HG02938 (cell line): Measurements from ENCODE around the gene RCOR3.

ENCODE experiments used
- ATAC-seq: cut with Tn5 transposase; IDR thresholded peaks from one replicate; pipeline ENCODE4 v1.9.1; 2021; ENCODE audit warnings: mild to moderate bottlenecking, moderate library complexity; ENCODE audit not compliant: unreplicated experiment

The RCOR3 gene

DNA sequence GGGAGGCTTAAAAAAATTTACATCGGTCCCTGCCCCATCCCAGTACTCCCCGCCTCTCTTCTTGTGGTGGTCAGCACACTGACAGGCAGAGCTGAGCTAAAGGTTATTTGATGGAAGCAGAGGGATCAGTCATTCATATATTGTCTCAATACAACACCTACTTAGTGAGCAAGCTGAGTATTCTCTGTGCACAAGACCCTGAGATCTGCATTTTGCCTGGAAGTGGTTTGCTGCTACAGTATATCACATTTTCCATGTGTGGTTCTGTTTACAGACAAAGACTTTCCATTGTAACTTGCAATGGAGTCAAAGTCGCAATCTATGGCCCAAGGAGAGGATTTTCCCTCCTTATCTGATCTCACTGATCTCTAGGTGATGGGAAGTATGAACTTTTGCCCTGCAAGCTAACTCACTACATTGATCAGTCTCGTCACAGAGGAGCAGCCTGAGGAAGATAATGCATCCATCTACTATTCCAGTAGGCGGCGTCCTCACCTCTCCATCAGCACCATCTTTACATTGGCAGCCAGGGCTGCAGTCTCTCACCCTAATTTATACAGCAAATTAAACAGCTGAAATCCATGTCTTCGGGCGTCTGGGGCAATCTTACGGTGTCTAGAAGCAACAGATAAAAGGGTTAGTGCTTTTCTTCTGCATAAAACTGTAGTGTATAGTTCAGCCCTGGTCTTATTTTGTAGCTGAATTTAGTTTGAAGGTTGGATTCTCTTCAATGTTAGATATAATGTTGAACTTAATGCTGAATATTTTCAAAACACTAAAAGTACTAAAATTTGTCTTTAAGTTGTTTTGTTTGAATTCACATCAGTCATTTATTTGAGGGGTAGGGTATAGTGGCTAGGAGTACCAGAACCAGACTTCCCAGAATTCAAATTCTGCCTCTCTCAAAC, 64.2 kb downstream of the RCOR3 start:
- peak; percentile 50 for ATAC-seq

DNA sequence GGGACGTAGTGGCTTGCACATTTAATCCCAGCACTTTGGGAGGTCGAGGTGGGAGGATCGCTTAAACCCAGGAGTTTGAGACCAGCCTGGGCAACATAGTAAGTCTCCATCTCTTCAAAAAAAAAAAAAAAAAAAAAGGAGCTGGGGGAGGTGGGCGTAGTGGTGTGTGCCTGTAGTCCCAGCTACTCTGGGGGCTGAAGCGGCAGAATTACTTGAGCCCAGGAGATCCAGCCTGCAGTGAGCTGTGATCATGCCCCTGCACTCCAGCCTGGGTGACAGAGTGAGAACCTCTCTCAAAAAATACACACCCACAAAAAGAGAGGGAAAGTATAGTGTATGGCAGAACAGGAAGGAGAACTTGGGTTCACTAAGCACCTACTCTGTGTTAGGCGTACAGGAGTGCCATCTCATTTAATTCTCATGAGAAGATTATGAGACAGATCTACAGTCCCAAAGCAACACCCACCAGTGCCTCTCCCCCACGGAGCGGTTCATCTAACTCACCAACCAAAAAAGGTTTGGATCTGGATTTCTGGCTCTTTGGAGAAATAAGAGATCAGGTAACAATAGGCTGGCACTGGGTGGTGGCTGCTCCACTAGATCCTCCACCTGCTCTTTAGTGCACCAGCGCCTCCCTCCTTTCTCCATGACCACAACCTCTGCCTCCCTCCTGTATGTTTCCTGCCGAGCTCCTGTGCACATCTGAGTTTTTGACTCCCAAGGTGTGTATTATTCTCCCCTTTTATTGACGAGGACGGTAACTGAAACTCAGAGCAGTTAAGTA, 66.0 kb downstream of the RCOR3 start:
- no peak for ATAC-seq

DNA sequence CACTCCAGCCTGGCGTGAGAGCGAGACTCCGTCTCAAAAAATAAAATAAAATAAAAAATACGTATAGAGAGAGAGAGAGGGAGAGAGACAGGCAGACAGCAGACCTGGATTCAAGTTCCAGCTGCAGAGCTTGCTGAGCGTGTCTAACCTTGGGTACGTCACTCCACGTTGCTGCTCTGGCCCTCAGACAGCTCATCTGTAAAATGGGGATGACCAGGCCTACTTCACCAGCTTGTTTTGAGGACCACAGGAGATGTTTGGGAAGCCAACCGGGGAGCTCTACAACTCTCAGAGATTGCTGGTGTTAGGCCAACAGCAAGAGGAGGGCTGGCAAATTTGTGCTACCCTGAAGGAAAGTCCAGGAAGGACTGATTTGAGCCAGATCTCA, 67.0 kb downstream of the RCOR3 start:
- ATAC-seq = no peak

DNA sequence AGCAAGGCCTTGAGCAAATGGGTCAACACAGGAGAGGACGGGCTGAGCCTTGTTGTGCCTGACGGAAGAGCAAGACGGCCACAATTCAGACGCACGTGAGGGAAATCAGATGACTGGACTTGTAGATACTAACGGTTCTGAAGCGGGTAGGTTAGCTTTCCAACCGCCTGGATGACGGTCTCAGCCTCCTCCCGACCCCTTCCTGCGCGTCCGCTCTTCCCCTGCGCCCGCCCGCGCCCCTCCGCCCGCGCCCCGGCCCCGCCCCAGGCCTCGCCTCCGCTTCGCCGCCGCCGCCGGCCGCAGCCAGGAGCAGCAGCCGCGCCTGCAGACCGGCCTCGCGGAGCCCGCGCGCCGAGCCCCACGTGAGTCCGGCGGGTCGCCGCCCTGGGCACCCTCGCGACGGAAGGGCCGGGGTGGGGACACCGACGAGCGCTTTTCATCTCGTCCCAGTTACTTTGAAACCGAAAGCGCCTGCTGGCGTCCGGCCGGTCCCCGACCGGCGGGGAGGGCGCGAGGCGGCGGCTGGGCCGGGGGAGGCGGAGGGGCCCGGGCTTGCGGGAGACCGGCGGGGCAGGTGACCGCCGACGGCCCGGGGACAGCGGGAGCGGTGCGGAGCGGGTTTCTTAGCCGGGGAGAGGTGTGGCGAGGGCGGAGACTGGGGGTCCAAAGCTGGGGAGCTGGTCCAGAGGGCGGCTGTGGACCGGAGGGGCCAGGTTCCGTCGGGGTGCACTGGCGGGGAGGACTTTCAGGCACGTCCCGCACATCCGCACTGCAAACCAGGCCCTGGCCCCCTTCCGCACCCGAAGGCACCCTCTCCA, 67.6 kb downstream of the RCOR3 start, which contains the start of gene TRAF5:
Gene TRAF5, plus strand, starts transcription at position 306 of the 818 bp plus-strand sequence. CDS start 26,407 bp downstream, outside the sequence.
- no peak for ATAC-seq

DNA sequence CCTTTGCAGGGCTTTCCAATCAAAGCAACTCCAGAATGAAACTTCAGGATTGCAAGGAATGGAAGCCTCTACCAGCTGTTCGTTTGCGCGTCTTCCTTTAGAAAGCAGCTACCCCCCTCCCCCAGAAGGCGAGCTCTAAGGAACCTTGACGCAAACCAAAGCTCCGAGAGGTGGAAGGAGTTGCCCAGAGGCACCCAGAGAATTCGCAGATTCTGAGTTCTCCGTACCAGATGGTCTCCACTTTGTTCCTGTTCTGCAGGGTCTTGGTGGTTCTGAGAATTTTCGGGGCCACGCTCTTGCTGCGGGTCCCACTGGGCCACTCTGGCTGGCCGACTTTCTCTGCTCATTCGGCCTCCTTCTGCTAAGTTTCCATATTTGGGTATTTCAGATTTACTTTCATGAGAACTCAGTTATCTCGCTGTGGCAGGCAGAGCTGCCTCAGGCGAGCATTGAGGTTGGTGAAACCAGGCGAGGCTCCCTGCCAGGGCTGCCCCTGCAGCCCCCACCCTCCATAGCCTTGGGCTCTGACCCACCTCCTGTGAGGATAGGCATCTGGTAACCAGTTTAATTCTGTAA, 68.3 kb downstream of the RCOR3 start:
- no peak for ATAC-seq

DNA sequence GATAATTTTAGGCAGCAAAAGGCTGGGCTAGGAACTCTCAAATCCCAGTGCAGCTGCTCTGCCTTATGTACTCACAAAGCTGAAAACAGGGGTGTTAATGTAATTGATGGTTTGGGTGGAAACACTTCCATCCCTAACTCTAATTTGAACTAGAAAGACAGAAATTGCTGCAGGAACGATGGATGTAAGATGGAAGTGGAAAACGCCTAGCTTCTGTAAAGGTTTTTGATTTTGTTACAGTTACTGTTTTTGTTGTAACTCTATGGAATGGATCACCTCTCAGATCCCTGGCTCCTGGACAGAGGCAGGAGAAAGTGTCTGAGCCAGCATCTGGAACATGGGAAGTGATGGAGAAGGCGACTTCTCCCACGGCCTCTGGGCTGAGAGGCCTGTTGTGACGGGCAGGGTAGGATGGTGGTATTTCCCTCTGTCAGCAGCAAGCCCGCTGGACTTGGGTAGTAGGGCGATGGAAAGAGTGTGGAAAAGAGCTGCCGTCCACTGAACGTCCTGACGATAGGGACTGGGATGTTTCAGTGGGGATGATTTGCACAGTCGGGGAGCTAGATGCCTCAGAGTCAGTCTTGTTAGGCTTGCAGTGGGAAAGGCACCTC, 69.0 kb downstream of the RCOR3 start:
- ATAC-seq = no peak

DNA sequence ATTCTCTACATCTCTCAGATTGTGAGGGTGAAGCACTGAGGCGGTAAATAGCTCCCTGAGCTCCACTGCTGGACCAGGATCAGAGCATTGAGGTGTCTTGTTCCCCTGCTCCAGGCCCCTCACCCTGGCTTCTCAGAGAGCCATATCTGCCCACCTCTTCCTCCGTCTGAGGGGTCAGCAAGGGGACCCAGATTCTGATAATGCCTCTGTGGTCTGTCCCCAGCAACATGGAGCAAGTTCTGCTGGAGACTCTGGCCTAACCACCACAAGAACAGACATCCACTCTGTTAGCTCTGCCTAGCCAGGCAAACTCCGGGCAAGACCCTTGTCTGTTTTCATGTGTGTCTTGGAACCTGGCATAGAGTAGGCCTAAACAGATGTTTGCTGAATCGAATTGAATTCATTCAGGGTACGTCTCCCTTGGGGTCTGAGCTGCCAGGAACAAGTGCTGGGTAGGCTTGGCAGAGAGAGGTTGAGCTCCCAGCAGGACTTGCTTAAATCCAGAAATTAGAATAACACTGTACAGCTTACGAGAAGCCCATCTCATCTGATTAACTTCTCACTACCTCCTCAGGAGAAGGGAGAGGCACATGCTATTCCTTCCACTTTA, 69.8 kb downstream of the RCOR3 start:
- no peak for ATAC-seq

DNA sequence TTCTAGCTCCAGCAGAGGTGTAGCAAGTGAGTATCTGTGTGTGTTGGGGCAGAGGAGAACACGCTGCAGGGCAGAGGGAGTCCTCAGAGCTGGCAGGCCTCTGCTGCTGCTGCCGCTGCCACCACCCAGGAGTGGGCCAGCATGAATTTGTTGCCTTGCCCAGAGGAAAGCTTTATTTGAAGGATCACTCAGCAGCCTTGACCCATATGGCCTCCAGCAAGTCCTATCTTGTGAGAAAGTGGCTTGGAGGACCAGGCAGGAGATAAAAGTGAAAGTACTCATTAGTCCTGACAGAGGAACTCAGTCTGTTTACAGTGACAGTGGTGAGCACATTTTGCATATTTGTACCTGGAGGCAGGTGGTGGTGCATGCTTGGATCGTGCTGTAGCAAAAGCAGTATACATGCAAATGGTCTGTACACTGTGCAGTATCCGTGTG, 70.6 kb downstream of the RCOR3 start:
- peak; percentile 54 for ATAC-seq

DNA sequence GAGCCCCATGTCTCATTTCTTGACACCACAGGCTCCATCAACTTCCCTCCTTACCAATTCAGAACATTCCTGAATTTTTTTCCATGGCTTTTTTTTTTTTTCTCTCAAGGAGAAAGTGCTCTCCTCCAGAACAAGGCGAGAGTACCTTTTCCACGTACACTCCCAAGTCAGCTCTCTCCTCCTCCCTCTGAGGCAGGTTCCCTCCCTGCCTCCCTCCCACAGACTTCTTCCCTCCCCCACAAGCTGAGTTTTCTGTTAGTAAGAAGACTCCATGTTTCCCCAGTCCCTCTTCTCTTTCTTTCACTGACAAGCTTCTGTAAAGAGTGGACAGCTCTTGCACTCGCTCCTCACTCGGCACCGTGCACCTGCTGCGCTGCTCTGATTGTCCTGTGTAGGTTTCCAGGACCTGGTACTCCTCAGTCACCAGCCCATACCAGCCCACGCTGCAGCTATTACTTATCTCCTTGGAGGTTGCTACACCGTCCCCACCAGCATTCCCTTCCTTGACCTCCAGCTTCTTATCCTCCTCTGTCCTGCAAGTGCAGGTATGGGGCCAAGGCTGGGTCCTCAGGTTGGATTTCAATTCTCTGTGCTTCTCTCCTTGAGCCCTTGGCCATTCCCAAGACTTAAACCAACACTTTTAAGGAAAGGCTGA, 71.2 kb downstream of the RCOR3 start:
- ATAC-seq = no peak

DNA sequence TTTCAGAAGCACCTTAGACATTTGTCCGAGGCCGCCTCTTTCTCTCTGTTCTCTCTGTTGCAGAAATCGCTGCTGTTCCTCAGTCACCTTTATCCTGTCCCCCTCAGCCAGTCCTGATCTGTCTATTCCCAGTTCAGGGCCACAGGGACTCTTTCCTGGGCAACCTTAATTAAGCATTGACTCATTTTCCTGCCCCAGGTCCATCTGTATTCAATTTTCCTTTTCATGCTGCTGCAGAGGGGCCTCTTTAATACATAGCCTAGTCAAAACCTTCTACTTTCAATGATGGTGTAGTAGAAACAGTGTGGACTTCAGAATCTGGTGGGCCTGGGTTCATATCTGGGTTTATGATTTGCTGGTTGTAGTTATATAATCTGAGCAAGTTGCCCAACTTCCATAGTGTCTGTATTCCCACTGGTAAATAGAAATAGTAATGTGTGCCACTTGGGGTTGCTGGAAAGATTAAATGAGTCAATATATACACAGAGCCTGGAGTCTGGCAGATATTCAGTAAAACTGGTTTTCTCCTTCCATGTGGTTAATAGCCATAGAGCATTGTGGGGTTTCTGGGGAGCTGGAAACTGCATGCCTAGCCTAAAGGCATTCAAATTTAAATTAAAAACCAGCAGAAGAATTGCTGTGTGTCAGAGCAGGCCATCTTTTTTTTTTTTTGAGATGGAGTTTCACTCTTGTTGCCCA, 72.0 kb downstream of the RCOR3 start:
- ATAC-seq = no peak

DNA sequence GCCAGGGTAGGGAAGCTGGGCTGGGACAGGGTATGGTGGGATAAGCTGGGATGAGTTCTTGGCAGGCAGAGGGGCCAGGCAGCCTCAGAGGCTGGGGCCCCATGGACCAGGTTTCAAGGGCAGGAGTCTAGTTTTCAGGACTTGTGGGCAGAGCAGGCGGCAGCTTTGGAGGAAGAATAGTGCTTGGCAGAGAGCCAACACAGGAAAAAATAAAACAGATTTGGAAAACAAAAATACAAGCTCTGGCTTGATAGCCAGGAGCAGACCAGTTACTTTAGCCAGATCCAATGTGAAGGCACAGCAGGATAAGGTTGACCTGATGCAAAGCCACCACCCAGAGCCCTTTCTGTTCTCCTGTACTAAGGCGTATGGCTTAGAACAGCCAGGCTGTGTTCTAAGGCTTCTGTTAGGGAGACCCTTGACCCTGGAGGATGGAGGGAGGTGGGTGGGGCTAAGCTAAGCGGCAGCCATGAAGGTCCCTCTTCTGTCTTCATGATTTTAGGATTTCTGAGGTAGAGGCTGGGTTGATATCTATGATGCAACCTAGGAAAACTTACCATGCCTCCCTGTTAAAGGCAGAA, 73.0 kb downstream of the RCOR3 start:
- no peak for ATAC-seq

DNA sequence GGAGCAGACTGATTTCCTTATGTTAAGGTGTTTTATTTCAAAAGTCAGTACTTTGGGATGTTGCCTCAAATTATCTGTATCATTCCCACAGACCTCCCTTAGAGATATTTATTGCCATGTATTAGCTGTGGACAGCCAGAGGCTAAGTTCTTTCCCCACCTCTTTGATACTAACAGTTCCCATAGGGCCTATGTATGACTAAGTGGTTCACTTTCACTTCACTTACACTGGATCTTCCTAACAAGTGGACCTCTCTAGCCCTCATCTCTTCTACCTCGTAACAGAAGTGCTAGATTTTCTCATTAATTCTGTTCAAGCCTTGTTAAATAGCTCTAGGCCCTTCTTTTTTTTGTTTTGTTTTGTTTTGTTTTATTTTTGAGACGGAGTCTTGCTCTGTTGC, 73.7 kb downstream of the RCOR3 start:
- no peak for ATAC-seq

DNA sequence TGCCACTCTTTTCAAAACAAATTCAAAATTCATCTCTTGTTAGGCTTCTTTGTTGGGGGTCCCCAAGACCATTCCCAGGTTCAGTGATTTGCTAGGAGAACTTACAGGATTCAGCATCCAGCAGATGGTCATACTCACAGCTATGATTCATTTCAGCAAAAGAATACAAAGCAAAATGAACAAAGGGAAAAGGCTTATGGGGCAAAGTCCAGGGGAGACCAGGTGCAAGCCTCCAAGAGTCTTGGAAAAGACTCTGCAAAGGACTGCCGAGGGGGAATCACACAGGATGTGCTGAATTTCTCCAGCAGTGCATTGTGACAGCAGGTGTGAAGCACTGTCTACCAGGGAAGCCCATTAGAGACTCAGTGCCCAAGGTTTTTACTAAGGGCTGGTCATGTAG, 74.7 kb downstream of the RCOR3 start:
- no peak for ATAC-seq

DNA sequence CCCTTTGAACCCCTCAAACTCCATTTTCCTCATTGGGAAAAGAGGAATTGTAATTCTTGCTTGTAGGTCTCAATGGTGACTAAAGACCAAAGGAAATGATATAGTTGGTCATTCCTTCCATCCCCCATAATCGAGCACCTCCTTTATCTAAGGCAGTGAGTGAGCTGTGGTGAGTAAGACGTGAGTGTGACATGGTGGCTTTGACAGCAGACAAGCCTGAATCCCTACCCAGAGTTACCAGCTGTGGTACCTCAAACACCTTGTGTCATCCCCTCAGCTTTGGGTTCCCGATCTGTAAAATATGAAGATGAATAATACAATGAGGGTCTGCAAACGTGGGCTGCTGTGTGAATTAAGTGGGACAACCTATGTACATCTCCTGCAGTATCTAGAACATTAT, 75.8 kb downstream of the RCOR3 start:
- ATAC-seq = no peak

DNA sequence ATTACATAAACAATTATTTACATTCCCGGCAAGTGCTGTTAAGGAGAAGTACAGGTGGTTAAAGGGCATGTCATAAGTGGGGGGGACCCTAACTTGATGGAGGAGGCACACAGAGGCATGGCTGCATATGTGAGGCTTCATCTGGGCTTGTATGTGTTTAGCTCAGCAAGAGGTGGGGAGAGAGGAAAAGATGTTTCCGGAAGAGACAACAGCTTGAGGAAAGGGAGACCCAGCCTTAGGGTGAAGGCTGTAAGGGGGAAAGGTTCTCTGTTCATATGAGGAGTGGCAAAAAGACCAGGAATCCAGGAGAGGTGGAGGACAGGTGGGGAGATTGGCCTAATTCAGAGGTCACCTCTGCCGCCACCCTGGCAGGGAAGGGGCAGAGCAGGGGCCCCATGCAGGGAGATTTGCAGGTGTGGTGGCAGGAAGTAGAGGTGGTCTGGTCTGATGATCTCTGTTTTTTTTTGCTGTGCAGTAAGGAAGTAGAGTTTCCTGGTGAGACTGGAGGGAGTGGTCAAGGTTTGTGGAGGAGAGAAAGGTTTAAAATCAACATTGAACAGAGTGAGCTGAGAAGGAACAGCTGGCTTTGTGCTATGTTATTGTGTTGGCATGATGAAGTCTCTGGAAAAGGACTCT, 76.5 kb downstream of the RCOR3 start:
- peak; percentile 89 for ATAC-seq

DNA sequence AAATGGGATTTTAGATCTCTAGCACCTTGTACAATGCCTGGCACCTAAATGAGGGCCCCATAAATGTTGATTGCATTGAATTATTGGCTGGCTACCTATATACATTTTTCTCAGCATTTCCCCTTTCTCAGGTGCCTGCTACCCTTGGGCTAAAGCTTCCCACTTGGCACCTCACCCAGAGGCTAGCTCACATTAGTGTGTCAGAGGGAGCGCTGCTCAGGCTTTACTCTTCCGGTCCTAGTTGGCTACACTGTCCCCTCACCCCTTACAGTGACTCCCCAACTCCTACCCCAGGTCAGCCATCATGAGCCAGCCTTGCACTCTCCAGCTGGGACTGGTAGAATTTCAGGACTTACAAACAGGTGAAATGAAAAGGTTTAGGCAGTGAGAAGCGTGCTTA, 77.0 kb downstream of the RCOR3 start:
- peak; percentile 30 for ATAC-seq

DNA sequence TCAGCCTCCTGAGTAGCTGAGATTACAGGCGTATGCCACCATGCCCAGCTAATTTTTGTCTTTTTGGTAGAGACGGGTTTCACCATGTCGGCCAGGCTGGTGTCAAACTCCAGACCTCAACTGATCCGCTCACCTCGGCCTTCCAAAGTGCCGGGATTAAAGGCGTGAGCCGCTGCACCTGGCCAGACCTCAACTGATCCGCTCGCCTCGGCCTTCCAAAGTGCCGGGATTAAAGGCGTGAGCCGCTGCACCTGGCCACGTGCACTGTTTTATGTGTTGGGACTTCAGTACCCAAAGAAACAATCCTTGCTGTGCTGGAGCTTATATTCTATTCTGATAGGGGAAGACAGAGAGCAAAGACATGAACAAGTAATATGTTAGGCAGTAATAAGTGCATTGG, 77.6 kb downstream of the RCOR3 start:
- ATAC-seq = no peak
